Osteocyte (in vitro differentiated cells): ENCODE measurements around the gene PIK3C3. TPM values are rescaled to one million over a fixed set of nuclear protein-coding genes. Genes with fewer than 3 reads are reported as not detected.

Source experiments
- DNase-seq: peaks from one replicate; pipeline ENCODE4 v3.0.0; 2021; ENCODE audit warnings: mixed read lengths; ENCODE audit not compliant: unreplicated experiment; ENCODE audit errors: extremely low spot score
- H3K27ac Mint-ChIP-seq: one replicate; pipeline ENCODE4 v1.8.0; 2021; ENCODE audit warnings: mild to moderate bottlenecking, mixed read lengths; ENCODE audit not compliant: unreplicated experiment
- H3K27me3 Mint-ChIP-seq: one replicate; pipeline ENCODE4 v1.8.0; 2021; ENCODE audit warnings: mixed read lengths; ENCODE audit not compliant: unreplicated experiment
- H3K36me3 Mint-ChIP-seq: one replicate; pipeline ENCODE4 v1.8.0; 2021; ENCODE audit warnings: mixed read lengths; ENCODE audit not compliant: unreplicated experiment
- H3K4me1 Mint-ChIP-seq: one replicate; pipeline ENCODE4 v1.8.0; 2021; ENCODE audit warnings: mixed read lengths; ENCODE audit not compliant: unreplicated experiment
- H3K4me3 Mint-ChIP-seq: one replicate; pipeline ENCODE4 v1.8.0; 2021; ENCODE audit warnings: mild to moderate bottlenecking, moderate library complexity, mixed read lengths; ENCODE audit not compliant: unreplicated experiment
- H3K9me3 Mint-ChIP-seq: one replicate; pipeline ENCODE4 v1.8.0; 2021; ENCODE audit warnings: mixed read lengths; ENCODE audit not compliant: unreplicated experiment
- total RNA-seq: library from RNA; stranded (reverse); gene quantifications from 2 replicates; pipeline ENCODE4 v1.2.1, GENCODE V29; 2021
- TF ChIP-seq, protein P1 (sequence below): fragments of 200-600 bp; sonication (generic); IDR thresholded peaks from 2 replicates; pipeline ENCODE4 v1.5.0; 2021; ENCODE audit warnings: antibody characterized with exemption, mild to moderate bottlenecking, moderate library complexity

The PIK3C3 gene
- total RNA-seq, 1 donor from 2014 or later = 75.1 TPM

DNA sequence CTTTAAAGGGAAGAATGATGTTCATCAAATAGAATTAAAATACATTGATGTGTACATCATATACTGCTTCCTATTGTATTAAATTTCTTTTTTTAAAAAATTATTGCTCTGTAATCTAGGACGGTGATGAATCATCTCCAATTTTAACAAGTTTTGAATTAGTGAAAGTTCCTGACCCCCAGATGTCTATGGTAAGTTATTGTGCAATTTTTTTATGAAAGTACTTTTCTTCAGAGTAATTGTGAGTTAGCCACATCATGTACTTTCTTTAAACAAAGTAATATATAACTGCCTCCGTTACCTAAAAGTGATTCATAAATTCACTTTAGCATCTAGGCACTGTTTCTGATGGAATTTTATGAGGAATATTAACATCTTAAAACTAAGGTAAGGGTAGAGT, 38.1 kb downstream of the PIK3C3 start:
- Mint-ChIP-seq H3K27me3 (no peaks in the 10 kb centered on the region), H3K4me3 (no peak overlapping the region), H3K9me3 (no peaks in the 10 kb centered on the region), H3K4me1 (peaks cover 37% of the 10 kb centered on the region), H3K27ac (no peak overlapping the region), H3K36me3 (peaks cover 39% of the 10 kb centered on the region)
- DNase-seq = no peak
- TF ChIP-seq, protein P1, sequence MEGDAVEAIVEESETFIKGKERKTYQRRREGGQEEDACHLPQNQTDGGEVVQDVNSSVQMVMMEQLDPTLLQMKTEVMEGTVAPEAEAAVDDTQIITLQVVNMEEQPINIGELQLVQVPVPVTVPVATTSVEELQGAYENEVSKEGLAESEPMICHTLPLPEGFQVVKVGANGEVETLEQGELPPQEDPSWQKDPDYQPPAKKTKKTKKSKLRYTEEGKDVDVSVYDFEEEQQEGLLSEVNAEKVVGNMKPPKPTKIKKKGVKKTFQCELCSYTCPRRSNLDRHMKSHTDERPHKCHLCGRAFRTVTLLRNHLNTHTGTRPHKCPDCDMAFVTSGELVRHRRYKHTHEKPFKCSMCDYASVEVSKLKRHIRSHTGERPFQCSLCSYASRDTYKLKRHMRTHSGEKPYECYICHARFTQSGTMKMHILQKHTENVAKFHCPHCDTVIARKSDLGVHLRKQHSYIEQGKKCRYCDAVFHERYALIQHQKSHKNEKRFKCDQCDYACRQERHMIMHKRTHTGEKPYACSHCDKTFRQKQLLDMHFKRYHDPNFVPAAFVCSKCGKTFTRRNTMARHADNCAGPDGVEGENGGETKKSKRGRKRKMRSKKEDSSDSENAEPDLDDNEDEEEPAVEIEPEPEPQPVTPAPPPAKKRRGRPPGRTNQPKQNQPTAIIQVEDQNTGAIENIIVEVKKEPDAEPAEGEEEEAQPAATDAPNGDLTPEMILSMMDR = no peak

- peaks cover 42% of the 10 kb centered on the region for H3K36me3 Mint-ChIP-seq
- H3K27ac Mint-ChIP-seq = no peak overlapping the region
- H3K4me3 Mint-ChIP-seq = no peak overlapping the region
- H3K4me1 Mint-ChIP-seq = peaks cover 49% of the 10 kb centered on the region
- no peaks in the 10 kb centered on the region for H3K9me3 Mint-ChIP-seq
- DNase-seq = no peak
- TF ChIP-seq, protein P1 = no peak
- no peaks in the 10 kb centered on the region for H3K27me3 Mint-ChIP-seq
Observed at GRCh38 chr18:41996020-41996419, 41.0 kb downstream of the PIK3C3 start.

- no peak for DNase-seq
- Mint-ChIP-seq H3K27me3 (no peaks in the 10 kb centered on the region), H3K9me3 (no peaks in the 10 kb centered on the region), H3K4me3 (no peak overlapping the region), H3K36me3 (peaks cover 52% of the 10 kb centered on the region), H3K27ac (no peak overlapping the region), H3K4me1 (peaks cover 40% of the 10 kb centered on the region)
- TF ChIP-seq, protein P1 = no peak
Observed at GRCh38 chr18:41999751-42000150, 44.7 kb downstream of the PIK3C3 start.

GRCh38 chr18:42001801-42002200, 46.8 kb downstream of the PIK3C3 start:
- H3K27ac Mint-ChIP-seq = no peak overlapping the region
- peaks cover 40% of the 10 kb centered on the region for H3K4me1 Mint-ChIP-seq
- peaks cover 50% of the 10 kb centered on the region for H3K36me3 Mint-ChIP-seq
- DNase-seq = no peak
- TF ChIP-seq, protein P1 = no peak
- H3K9me3 Mint-ChIP-seq = no peaks in the 10 kb centered on the region
- H3K4me3 Mint-ChIP-seq = no peak overlapping the region
- no peaks in the 10 kb centered on the region for H3K27me3 Mint-ChIP-seq

DNA sequence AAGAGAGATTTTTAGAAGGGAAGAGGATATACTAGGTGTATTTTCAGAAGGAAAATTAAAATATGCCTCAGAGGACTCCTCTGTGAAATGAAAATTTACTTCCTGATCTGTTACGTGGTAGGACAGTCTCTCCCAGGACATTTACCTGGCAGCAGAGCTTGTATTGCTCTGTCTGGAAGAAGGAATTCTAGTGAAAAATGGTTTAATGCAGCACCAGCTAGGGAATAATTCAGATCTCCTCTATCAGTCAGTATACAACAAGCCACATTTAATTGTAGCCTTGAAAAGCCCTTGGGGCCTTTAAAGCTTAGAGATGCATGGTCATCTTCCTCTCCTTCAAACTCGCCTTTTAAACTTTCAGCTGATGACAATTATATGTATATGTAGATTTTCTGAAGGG, 49.6 kb downstream of the PIK3C3 start:
- Mint-ChIP-seq H3K27ac (no peak overlapping the region), H3K4me3 (no peak overlapping the region), H3K36me3 (peaks cover 49% of the 10 kb centered on the region), H3K9me3 (no peaks in the 10 kb centered on the region), H3K27me3 (no peaks in the 10 kb centered on the region), H3K4me1 (peaks cover 17% of the 10 kb centered on the region)
- TF ChIP-seq, protein P1 = no peak
- no peak for DNase-seq
